ENCODE data around the gene NOTUM.

Gene NOTUM

GRCh38 chr17:81978524-81979298 lies 17.7 kb upstream of the NOTUM start:
- no peak for TF ChIP-seq CTCF (IDR thresholded peaks at IDR 0.05; ENCODE audit: insufficient read depth, low read length, missing control alignments)
- CTCF ChIA-PET = interaction anchor here (0.8 to 1.6 kb wide), 8 partner anchors 13 to 51 kb away, joined by 3 to 11 read pairs (median 4); partner anchors contain the start of gene NOTUM
- no peak for DNase-seq (ENCODE audit: low read depth, low spot score)
- POLR2A ChIA-PET = interaction anchor here (0.5 to 1.2 kb wide), 2 partner anchors 59 to 117 kb away, joined by 3 to 4 read pairs; partner anchors contain the start of gene DCXR
- peak overlapping the region; percentile 76 for H3K4me3 ChIP-seq (ENCODE audit: low read depth, low read length)

- TF ChIP-seq CTCF (IDR thresholded peaks at IDR 0.05; ENCODE audit: insufficient read depth, low read length, missing control alignments) = no peak
- POLR2A ChIA-PET = interaction anchor here (0.7 to 1.2 kb wide), 2 partner anchors 10 to 60 kb away, joined by 3 read pairs; partner anchors contain the start of gene DCXR
- CTCF ChIA-PET = interaction anchor here (0.8 to 1.9 kb wide), 4 partner anchors 10 to 44 kb away, joined by 3 to 14 read pairs (median 3); partner anchors contain the start of gene NOTUM
- DNase-seq (ENCODE audit: low read depth, low spot score) = peak; percentile 26
- H3K4me3 ChIP-seq (ENCODE audit: low read depth, low read length) = peak within 1 kb of the TSS; percentile 76
Observed at GRCh38 chr17:81977211-81977808, 16.3 kb upstream of the NOTUM start, which contains the start of gene ASPSCR1. ASPSCR1 (plus strand) TSS chr17:81977629; CDS start chr17:81977647, 18 bp downstream.

- CTCF ChIA-PET = interaction anchor here (0.8 to 1.9 kb wide), 6 partner anchors 9 to 46 kb away, joined by 3 to 14 read pairs (median 3); partner anchors contain the start of genes CENPX and NOTUM
- POLR2A ChIA-PET = interaction anchor here (0.7 kb wide), 1 partner anchor 10 kb away, joined by 3 read pairs; no protein-coding TSS in a partner anchor
- no peak for TF ChIP-seq CTCF (IDR thresholded peaks at IDR 0.05; ENCODE audit: insufficient read depth, low read length, missing control alignments)
- DNase-seq (ENCODE audit: low read depth, low spot score) = no peak
- H3K4me3 ChIP-seq (ENCODE audit: low read depth, low read length) = peak overlapping the region; percentile 69
Observed at GRCh38 chr17:81976332-81977210, 15.6 kb upstream of the NOTUM start.

GRCh38 chr17:81973432-81973831 lies 12.4 kb upstream of the NOTUM start:
- CTCF ChIA-PET = interaction anchor here (2.2 kb wide), 1 partner anchor 13 kb away, joined by 15 read pairs; the partner anchor contains the start of gene NOTUM
- DNase-seq (ENCODE audit: low read depth, low spot score) = no peak
- POLR2A ChIA-PET = no interaction called here
- H3K4me3 ChIP-seq (ENCODE audit: low read depth, low read length) = no peak overlapping the region
- TF ChIP-seq CTCF (IDR thresholded peaks at IDR 0.05; ENCODE audit: insufficient read depth, low read length, missing control alignments) = no peak

- no peak for DNase-seq (ENCODE audit: low read depth, low spot score)
- no peak overlapping the region for H3K4me3 ChIP-seq (ENCODE audit: low read depth, low read length)
- POLR2A ChIA-PET = no interaction called here
- CTCF ChIA-PET = interaction anchor here (1.2 to 3.7 kb wide), 5 partner anchors 10 to 62 kb away, joined by 3 to 30 read pairs (median 15); partner anchors contain the start of genes CENPX, LRRC45 and RAC3
- TF ChIP-seq CTCF (IDR thresholded peaks at IDR 0.05; ENCODE audit: insufficient read depth, low read length, missing control alignments) = no peak
Observed at GRCh38 chr17:81968850-81969812, 8.1 kb upstream of the NOTUM start.
